Midbrain (tissue), 1 donor: ENCODE results near the gene CNR2.
"Not testable (repeated sequence)": the region's sequence is repeated elsewhere in the genome, so short reads cannot be mapped to it uniquely, and the experiment has no call there.

Experiments
- DNase-seq: peaks from one replicate; lab custom pipeline; 2025; lab: John Stamatoyannopoulos, UW

The CNR2 gene

GRCh38 chr1:23913212-23913880 is at the start of gene CNR2:
TSS of gene CNR2 (minus strand) at chr1:23913362. CDS start at chr1:23875617, 37,745 bp downstream.
- no peak for DNase-seq

DNA sequence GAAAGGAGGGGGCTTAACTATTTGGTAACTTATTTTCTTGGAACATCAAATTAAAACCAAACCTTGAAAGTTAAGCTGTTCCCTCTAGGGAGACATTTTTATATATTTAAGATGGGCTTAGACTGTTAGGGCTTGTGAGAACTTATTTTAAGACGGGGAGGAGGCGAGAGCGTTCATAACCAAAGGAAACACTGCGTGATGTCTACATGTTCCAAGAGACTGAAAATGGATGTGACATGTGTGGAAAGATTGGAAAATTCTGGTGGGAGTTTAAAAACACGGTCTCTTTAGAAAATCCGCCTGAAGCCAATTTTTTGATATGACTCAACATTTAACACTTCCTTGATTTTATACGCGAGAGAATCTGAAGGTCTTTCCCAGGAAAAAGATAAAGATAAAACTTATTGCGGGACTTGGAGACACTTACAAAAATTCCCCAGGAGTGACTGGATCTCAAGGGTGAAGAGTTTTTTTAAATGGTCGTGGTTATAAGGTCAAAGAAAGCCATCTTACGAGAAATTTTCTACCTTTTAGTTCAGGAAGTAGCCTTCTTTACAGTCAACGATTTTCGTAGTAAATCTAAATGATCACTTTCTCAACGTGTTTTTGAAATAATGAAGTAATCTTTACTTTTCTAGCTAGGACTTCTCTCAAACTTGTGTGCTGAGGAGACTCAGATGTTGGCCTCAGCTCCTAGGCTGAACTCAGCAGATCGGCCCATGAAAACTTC is 47.3 kb upstream of the CNR2 start:
- no peak for DNase-seq

- peak; percentile 97 for DNase-seq
These were observed 46.5 kb upstream of the CNR2 start, which contains the start of gene PNRC2 for GRCh38 chr1:23959461-23960290. TSS of gene PNRC2 (plus strand) at chr1:23959828. CDS start at chr1:23961458, 1,630 bp downstream.

DNA sequence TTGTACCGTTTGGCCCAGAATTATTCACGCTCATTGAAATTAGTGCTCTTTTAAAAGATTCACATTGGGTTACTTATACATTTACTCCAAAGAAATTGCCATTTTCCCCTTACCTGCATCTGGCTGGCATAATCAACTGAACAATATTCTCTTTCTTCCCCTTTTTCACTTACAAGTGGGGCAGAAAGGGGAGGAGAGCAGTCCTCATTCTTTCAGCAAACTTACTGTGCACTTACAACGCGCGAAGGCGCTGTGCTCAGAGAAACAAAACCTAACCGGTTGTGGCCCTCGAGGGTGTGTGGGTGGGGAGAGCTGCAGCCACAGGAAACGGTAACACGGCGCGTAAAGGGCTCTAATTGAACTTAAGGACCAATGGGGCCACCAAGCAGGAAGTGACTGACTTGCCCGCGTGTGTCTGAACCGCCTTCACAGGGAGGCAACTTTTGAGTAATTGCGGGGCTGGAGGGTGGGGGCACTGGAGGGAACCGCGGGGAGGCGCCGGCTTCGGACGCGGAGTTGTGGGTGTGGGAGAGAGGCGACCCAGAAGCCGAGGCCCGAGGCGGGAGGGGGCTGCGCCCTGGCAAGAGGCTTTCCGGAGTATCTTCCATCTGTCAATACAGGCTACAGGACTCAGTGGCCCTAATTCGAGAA is 45.8 kb upstream of the CNR2 start:
- peak; percentile 59 for DNase-seq

DNA sequence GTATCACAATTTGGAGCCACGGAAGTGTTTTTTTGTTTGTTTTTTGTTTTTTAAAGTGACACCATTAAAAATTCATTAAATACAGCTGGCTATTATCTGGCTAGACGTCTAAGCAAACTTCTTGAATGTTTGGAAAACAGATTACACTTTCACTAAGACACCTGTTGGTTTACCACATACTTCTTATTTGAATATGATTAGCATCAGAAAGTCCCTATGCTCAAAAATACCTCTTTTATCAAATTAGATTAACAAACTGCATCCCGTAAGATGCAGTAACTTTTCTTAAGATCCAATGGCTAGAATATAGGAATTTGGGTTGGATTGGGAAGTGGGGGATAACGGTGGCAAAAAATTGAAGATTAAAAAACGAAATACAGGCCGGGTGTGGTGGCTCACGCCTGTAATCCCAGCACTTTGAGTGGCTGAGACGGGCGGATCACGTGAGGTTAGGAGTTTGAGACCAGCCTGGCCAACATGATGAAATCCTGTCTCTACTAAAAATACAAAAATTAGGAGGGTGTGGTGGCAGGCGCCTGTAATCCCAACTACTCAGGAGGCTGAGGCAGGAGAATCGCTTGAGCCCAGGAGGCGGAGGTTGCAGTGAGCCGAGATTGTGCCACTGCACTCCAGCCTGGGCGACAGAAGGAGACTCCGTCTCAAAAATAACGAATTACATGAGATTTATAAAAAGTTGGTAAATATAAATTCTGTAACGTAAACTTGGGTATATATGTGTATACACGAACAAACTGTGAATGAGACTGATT is 45.1 kb upstream of the CNR2 start:
- DNase-seq: not testable (repeated sequence)

DNA sequence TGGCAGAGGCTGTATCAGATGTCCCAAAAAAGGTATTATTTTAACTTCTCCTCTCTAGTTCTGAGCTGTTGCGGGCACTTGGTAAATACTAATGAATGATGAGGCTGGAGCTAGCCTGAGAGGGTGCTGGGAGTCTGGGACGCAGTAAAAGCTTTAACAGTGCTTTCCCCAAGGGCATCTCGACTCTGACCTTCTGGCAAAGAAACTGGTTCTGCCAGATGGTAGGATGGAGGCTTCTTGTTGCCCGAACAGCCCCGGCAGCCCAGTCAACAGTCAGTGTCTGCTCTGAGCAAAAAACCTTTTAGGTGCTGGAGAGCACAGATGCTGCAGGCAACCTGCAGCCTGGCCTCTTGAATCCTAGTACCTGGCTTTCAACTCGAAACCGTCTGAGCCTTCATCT is 43.9 kb upstream of the CNR2 start:
- no peak for DNase-seq

DNA sequence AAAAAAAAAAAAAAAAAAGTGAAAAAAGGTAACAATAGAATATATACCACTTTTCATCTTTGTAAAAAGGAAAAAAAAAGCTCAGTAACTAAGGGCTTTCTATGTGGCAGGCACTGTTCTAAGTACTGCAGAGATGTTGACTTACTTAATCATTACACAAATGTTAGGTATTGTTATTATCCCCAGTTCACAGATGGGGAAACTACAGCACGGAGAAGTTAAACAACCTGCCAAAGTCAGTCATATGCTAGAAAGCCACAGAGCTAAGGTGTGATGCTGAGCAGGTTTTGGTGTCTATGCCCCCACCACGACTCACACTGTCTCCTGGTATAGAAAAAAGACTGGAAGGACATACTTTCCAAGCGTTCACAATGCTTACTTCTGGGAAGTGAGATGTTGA is 39.9 kb upstream of the CNR2 start:
- DNase-seq: no peak

GRCh38 chr1:23947366-23947765 is 34.2 kb upstream of the CNR2 start:
- DNase-seq: no peak

GRCh38 chr1:23936481-23937176 is 23.5 kb upstream of the CNR2 start:
- no peak for DNase-seq

DNA sequence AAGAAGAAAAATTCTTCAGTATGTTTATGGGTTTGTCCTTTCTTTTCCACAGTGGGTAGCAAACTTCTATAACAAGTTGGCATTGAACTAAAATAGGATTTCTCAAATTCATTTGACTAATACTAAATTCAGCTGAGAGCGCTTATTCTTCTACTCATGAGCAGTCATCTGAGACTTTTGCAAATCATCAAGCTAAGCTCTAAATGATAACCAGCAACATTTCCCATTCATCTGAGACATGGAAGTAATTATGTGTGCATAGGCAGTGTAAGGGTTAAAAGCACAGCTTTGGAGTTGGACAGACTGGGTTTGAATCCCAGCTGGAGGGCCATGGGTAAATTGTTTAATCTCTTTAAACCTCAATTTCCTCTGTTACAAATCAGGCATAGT is 18.3 kb upstream of the CNR2 start:
- no peak for DNase-seq

DNA sequence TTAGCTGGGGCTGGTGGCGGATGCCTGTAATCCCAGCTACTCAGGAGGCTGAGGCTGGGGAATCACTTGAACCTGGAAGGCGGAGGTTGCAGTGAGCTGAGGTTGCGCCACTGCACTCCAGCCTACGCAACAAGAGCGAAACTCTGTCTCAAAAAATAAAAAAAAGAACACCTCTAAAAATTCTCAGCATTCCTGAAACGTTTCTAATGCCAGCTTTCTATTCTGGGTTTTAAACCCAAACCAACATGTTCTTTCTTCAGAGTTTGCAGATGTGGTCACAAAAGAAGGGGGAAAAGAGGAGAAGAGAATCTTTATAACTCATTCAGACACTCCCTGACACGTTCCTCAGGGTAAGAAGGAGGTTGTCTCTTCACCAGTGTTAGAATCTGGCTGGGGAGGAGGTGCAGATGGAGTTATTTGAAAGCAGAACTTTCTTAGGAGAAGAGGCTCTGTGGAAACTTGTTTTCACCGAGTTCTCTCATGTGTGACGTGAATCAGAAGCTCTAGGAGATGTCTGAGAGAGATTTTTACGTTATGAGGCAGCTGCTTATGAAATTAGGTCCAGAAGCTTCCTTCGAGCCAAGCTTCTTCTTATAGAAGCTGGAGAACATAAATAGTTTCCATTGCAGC is 17.8 kb upstream of the CNR2 start:
- no peak for DNase-seq

DNA sequence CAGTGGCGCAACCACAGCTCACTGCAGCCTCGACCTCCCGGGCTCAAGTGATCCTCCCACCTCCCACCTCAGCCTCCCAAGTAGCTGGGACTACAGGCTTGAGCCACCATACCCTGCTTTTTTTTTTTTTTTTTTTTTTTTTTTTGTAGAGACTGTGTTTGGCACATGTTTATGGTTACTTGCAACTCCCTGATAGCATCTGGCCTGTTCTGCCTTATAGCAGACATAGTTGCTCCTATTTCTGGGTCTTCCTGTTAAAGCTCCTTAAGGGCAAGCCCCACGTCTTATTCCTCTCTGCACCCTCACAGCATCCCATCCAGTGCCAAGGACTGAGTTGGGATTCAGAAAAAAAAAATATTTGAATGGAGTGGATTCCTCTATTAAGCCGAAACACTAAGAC is 17.1 kb upstream of the CNR2 start:
- no peak for DNase-seq

- DNase-seq: no peak
These were observed 15.6 kb upstream of the CNR2 start for GRCh38 chr1:23928789-23929188.

DNA sequence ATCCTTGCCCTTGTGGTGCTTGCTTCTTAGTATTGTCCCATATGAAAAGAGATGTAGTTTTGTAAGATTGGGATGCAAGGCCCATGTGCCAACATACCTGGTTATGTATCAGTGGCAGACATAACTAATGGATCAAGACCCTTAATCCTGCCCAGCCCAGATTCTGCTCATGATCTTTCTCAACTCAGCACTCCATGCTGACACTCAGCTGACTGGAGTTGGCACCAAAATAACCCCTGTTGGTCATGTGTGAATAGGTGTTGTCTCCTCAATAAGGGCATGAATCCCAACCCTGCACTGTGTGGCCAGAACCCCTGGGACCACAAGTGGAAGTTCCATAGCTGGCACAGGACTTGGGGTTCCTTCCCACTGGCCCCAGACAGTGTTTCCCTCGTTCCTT is 13.9 kb upstream of the CNR2 start:
- no peak for DNase-seq

DNA sequence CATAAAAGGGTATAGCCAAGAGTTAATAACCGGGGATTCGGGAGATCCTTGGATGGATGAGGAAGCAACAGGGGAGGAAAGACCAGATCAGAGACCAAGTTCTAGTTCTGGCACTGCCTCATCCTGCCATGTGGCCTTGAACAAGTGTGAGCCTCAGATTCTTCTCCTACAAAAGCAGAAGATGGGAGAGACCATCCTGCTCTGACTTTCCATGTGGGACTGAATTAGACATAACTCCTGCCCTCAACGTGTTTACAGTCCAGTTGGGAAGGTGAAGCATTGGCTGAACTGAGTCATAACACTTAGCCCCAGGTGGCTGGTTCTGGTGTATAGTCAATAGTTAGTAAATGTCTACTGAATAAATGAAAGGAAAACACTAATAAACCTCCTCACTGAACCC is 12.1 kb upstream of the CNR2 start:
- DNase-seq: no peak

GRCh38 chr1:23924601-23925000 is 11.4 kb upstream of the CNR2 start:
- no peak for DNase-seq

DNA sequence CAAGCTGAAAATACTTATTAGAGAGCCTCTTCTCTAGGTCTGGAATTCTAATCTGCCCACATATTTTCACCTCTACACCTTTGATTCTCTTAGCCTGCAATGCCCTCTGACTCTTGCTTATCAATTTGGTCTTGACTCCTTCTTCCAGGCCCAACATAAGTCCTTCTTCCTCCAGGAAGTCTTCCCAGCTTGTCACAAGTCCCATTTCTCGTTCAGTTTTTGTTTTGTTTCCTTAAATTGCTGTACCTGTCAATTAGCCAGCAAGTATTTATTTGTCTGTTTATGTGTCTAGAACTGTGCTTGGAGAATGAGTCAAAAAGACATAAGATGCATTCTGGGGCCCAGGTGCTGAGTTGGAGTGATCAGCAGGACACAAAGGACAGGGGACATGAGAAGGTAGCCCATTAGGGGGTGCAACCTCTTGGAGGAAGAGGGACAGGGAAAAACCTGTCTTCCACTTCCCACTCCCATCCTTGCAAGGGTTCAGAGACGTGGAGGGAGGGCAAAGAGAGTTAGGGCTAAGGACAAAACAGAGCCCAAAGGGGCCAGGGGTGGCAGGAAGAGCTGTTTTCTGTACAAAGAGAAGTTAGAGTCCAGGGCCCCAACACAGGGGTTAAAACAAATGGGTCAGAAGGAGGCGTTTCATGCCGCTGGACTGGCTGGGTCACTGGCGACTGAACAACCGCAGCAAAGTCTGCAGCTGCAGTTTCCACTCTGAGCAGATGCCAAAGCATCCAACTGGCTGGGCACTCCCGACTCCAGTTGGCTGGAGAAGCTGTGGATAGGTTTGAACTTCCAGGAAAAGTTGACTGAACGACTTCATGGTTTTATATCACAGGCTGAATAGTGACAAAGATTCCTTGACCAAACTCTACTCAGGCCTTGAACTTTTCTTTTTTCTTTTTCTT is 10.7 kb upstream of the CNR2 start:
- no peak for DNase-seq

DNA sequence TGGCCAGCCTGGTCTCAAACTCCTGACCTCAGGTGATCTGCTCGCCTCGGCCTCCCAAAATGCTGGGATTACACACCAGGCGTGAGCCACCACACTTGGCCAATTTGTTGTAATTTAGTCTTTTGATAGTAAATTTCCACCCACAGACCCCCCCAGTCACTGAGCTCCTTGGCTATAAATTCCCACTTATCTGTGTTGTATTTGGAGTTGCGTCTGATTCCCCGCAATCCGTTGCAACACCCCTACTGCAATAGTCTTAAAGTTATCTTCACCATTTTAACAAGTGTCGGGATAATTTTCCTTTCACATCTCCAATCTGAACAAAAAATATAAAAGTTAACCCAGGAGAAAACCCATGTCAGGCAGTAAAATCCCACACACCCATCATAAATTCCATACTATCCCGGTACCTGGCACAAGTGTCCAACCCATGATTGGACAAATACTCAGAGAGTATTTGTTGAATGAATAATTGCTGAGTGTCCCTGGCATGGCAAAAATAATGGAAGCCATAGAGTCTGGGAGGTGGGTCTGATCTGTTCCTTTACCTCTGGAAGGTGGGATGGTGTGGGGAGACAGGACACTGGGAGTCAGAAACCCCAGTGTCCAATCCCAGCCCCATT is 9.3 kb upstream of the CNR2 start:
- DNase-seq: no peak
